ENCODE data around the gene ARHGEF38.

DNA sequence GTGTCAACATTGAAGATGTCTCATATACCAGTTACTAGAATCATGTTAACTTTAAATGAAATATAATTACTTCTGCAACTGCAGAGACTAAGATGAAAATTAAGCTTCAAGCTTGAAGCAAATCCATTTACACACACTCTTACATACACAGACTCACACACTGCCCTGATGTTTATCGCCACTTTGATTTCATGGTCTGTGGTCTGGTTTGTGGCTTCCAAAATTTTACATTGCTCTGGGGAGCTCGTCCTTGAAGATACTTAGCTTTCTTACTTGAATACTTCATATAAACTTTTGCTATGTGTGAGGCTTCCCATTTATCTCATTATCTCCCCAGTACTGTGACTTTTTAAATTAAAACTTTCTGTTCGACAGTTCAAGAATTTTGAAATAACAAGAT lies 35.8 kb downstream of the ARHGEF38 start:
- TF ChIP-seq, protein P1, sequence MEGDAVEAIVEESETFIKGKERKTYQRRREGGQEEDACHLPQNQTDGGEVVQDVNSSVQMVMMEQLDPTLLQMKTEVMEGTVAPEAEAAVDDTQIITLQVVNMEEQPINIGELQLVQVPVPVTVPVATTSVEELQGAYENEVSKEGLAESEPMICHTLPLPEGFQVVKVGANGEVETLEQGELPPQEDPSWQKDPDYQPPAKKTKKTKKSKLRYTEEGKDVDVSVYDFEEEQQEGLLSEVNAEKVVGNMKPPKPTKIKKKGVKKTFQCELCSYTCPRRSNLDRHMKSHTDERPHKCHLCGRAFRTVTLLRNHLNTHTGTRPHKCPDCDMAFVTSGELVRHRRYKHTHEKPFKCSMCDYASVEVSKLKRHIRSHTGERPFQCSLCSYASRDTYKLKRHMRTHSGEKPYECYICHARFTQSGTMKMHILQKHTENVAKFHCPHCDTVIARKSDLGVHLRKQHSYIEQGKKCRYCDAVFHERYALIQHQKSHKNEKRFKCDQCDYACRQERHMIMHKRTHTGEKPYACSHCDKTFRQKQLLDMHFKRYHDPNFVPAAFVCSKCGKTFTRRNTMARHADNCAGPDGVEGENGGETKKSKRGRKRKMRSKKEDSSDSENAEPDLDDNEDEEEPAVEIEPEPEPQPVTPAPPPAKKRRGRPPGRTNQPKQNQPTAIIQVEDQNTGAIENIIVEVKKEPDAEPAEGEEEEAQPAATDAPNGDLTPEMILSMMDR (IDR thresholded peaks at IDR 0.05; ENCODE audit: low read depth, low read length, poor library complexity, severe bottlenecking): no peak
- TF ChIP-seq EZH2phosphoT487 (IDR thresholded peaks at IDR 0.05; ENCODE audit: borderline replicate concordance, low read length): no peak

All from DOHH2 (cell line).